ENCODE measurements around the gene ARHGAP9.
"Not testable (repeated sequence)": the region's sequence is repeated elsewhere in the genome, so short reads cannot be mapped to it uniquely, and the experiment has no call there.

ARHGAP9 gene

GRCh38 chr12:57456737-57457490, 22.8 kb downstream of the ARHGAP9 start:
- FAIRE-seq, result no peak

GRCh38 chr12:57456145-57456700, 23.4 kb downstream of the ARHGAP9 start:
- no peak for FAIRE-seq

GRCh38 chr12:57455374-57456144, 24.1 kb downstream of the ARHGAP9 start:
- FAIRE-seq, result no peak

GRCh38 chr12:57454566-57455373, 24.9 kb downstream of the ARHGAP9 start, which contains the start of gene INHBE:
Gene INHBE, plus strand, starts transcription at chr12:57455307. Its CDS starts 230 bp downstream, at chr12:57455537.
- no peak for FAIRE-seq

- FAIRE-seq, result no peak
Observed at GRCh38 chr12:57454213-57454565, 25.5 kb downstream of the ARHGAP9 start.

- FAIRE-seq, result no peak
Observed at GRCh38 chr12:57452937-57453509, 26.6 kb downstream of the ARHGAP9 start.

GRCh38 chr12:57452181-57452936, 27.3 kb downstream of the ARHGAP9 start:
- FAIRE-seq, result no peak

- no peak for FAIRE-seq
Observed at GRCh38 chr12:57451233-57451778, 28.4 kb downstream of the ARHGAP9 start.

GRCh38 chr12:57450057-57450456, 29.6 kb downstream of the ARHGAP9 start:
- no peak for FAIRE-seq

GRCh38 chr12:57449375-57449774, 30.3 kb downstream of the ARHGAP9 start:
- FAIRE-seq, result no peak

GRCh38 chr12:57448669-57449068, 31.0 kb downstream of the ARHGAP9 start:
- FAIRE-seq, result no peak

- FAIRE-seq, result no peak
Observed at GRCh38 chr12:57446292-57446960, 33.2 kb downstream of the ARHGAP9 start.

- no peak for FAIRE-seq
Observed at GRCh38 chr12:57444744-57445143, 34.9 kb downstream of the ARHGAP9 start.

GRCh38 chr12:57444337-57444736, 35.3 kb downstream of the ARHGAP9 start:
- not testable (repeated sequence) for FAIRE-seq

- FAIRE-seq, result no peak
Observed at GRCh38 chr12:57441846-57442427, 37.7 kb downstream of the ARHGAP9 start.

GRCh38 chr12:57441393-57441792, 38.3 kb downstream of the ARHGAP9 start:
- FAIRE-seq, result not testable (repeated sequence)

- FAIRE-seq, result no peak
Observed at GRCh38 chr12:57439762-57440266, 39.9 kb downstream of the ARHGAP9 start.

- FAIRE-seq, result no peak
Observed at GRCh38 chr12:57438400-57438799, 41.3 kb downstream of the ARHGAP9 start.

GRCh38 chr12:57435293-57435692, 44.4 kb downstream of the ARHGAP9 start:
- no peak for FAIRE-seq
